Liver (tissue), 9 donors: ENCODE results near the gene SLC6A5. TPM values are rescaled to one million over a fixed set of nuclear protein-coding genes. Genes with fewer than 3 reads are reported as not detected.

ENCODE experiments used
- DNase-seq: peaks from one replicate; pipeline ENCODE4 v3.0.0-alpha.2; 2017; ENCODE audit warnings: low spot score
- H3K27ac ChIP-seq, 2 donors: one replicate each; pipeline ENCODE4 v1.7.0; 2013; ENCODE audit warnings: inconsistent platforms in 2 of 2, low read length in 2 of 2, control low read depth in 1 of 2, low read depth in 1 of 2, mild to moderate bottlenecking in 1 of 2
- H3K27me3 ChIP-seq, 4 donors: one replicate each; pipeline versions ENCODE4 v1.6.1 to v1.7.0; 2013; ENCODE audit warnings: low read length in 3 of 4, inconsistent platforms in 1 of 4, mild to moderate bottlenecking in 1 of 4, moderate library complexity in 1 of 4; ENCODE audit not compliant: control insufficient read depth in 4 of 4, insufficient read depth in 4 of 4
- H3K36me3 ChIP-seq, 4 donors: one replicate each; pipeline versions ENCODE4 v1.6.1 to v1.7.0; 2013; ENCODE audit warnings: low read length in 3 of 4, mild to moderate bottlenecking in 3 of 4, low read depth in 1 of 4, moderate library complexity in 1 of 4; ENCODE audit not compliant: control insufficient read depth in 4 of 4, insufficient read depth in 3 of 4
- H3K4me1 ChIP-seq, 4 donors: one replicate each; pipeline versions ENCODE4 v1.6.1 to v1.7.0; 2013; ENCODE audit warnings: low read length in 3 of 4, mild to moderate bottlenecking in 3 of 4, moderate library complexity in 1 of 4; ENCODE audit not compliant: control insufficient read depth in 4 of 4, insufficient read depth in 4 of 4
- H3K4me3 ChIP-seq, 3 donors: one replicate each; pipeline versions ENCODE4 v1.6.1 to v1.7.0; 2013; ENCODE audit warnings: low read length in 3 of 3, control low read depth in 1 of 3, low read depth in 1 of 3, mild to moderate bottlenecking in 1 of 3
- H3K9ac ChIP-seq, 2 donors: one replicate each; pipeline ENCODE4 v1.7.0; 2013; ENCODE audit warnings: low read length in 2 of 2, mild to moderate bottlenecking in 2 of 2, moderate library complexity in 2 of 2, control low read depth in 1 of 2, low read depth in 1 of 2
- H3K9me3 ChIP-seq, 4 donors: one replicate each; pipeline versions ENCODE4 v1.6.1 to v1.7.0; 2013; ENCODE audit warnings: low read length in 3 of 4; ENCODE audit not compliant: control insufficient read depth in 4 of 4
- ATF3 ChIP-seq: IDR thresholded peaks from 2 replicates; pipeline ENCODE4 v1.6.1; 2016; ENCODE audit warnings: antibody characterized with exemption
- CTCF ChIP-seq: fragments of 150-350 bp; IDR thresholded peaks from 2 replicates; pipeline ENCODE4 v1.5.1; 2017; ENCODE audit warnings: improper control_type of control experiment, low read depth, low read length; ENCODE audit not compliant: missing input control
- EGR1 ChIP-seq, 2 donors: IDR thresholded peaks; 2 replicates each; pipeline ENCODE4 v1.6.1; 2016 to 2018; ENCODE audit warnings: antibody characterized with exemption in 2 of 2, low read depth in 2 of 2
- FOXA1 ChIP-seq: IDR thresholded peaks from 2 replicates; pipeline ENCODE4 v1.6.1; 2016; ENCODE audit warnings: antibody characterized with exemption
- FOXA2 ChIP-seq: IDR thresholded peaks from 2 replicates; pipeline ENCODE4 v1.6.1; 2016; ENCODE audit warnings: antibody characterized with exemption
- GABPA ChIP-seq, 2 donors: IDR thresholded peaks in 1 of 2; conservative IDR thresholded peaks in 1 of 2; 2 replicates each; pipeline ENCODE4 v1.6.1; 2016; ENCODE audit warnings: antibody characterized with exemption in 2 of 2, mild to moderate bottlenecking in 1 of 2, moderate library complexity in 1 of 2
- HNF4A ChIP-seq, 2 donors: conservative IDR thresholded peaks; 2 replicates each; pipeline ENCODE4 v1.6.1; 2016; ENCODE audit warnings: antibody characterized with exemption in 2 of 2, mild to moderate bottlenecking in 2 of 2
- HNF4G ChIP-seq: IDR thresholded peaks from 2 replicates; pipeline ENCODE4 v1.6.1; 2016; ENCODE audit warnings: antibody characterized with exemption
- JUND ChIP-seq, 2 donors: IDR thresholded peaks; 2 replicates each; pipeline ENCODE4 v1.6.1; 2016; ENCODE audit warnings: antibody characterized with exemption in 2 of 2
- MAX ChIP-seq: IDR thresholded peaks from 2 replicates; pipeline ENCODE4 v1.6.1; 2016; ENCODE audit warnings: antibody characterized with exemption
- NR2F2 ChIP-seq: IDR thresholded peaks from 2 replicates; pipeline ENCODE4 v1.6.1; 2016; ENCODE audit warnings: antibody characterized with exemption
- RAD21 ChIP-seq, 2 donors: IDR thresholded peaks; 2 replicates each; pipeline ENCODE4 v1.6.1; 2016; ENCODE audit warnings: antibody characterized with exemption in 2 of 2, mild to moderate bottlenecking in 2 of 2
- REST ChIP-seq: IDR thresholded peaks from 2 replicates; pipeline ENCODE4 v1.6.1; 2016; ENCODE audit warnings: antibody characterized with exemption, mild to moderate bottlenecking
- RXRA ChIP-seq, 2 donors: IDR thresholded peaks; 2 replicates each; pipeline ENCODE4 v1.6.1; 2017 to 2018; ENCODE audit warnings: antibody characterized with exemption in 2 of 2, mild to moderate bottlenecking in 1 of 2
- SP1 ChIP-seq: IDR thresholded peaks from 2 replicates; pipeline ENCODE4 v1.6.1; 2018; ENCODE audit warnings: antibody characterized with exemption, mild to moderate bottlenecking
- TAF1 ChIP-seq: conservative IDR thresholded peaks from 2 replicates; pipeline ENCODE4 v1.6.1; 2016; ENCODE audit warnings: antibody characterized with exemption, mild to moderate bottlenecking
- YY1 ChIP-seq: IDR thresholded peaks from 2 replicates; pipeline ENCODE4 v1.6.1; 2016; ENCODE audit warnings: antibody characterized with exemption, mild to moderate bottlenecking
- ZBTB33 ChIP-seq: IDR thresholded peaks from 2 replicates; pipeline ENCODE4 v1.6.1; 2016; ENCODE audit warnings: antibody characterized with exemption
- WGBS: extraction: QIAGEN DNeasy Blood & Tissue Kit; methylation state at CpG from one replicate; pipeline ENCODE4 v1.1.7; 2013; 5-methylcytosine and 5-hydroxymethylcytosine counted together
- polyA plus RNA-seq, 2 donors: library from polyadenylated mRNA; stranded (reverse) in 1 of 2; unstranded in 1 of 2; fragments of 200-250 nt in 1 of 2; fragments of >200 nt in 1 of 2; fragmentation: Nextera tagmentation in 1 of 2; extraction: Ambion mirVana in 1 of 2; gene quantifications; one replicate each; pipeline versions ENCODE4 v1.2.1 to v1.2.3, GENCODE V29; 2013 to 2015
- total RNA-seq, 2 donors: library from RNA; depleted of rRNA; stranded (reverse); fragments of >200 nt; gene quantifications; one replicate each; pipeline ENCODE4 v1.2.3, GENCODE V29; 2014
- donor health status: healthy.
- donor health status: healthy.
- donor health status: healthy.
- donor health status: healthy.
- donor health status: healthy.

SLC6A5 gene
- total and polyA plus RNA-seq, 4 donors, result not detected

GRCh38 chr11:20558741-20559140, 40.7 kb upstream of the SLC6A5 start:
- H3K27ac ChIP-seq, result no peak overlapping the region
- no peaks in the 10 kb centered on the region for H3K36me3 ChIP-seq
- H3K27me3 ChIP-seq, result no peaks in the 10 kb centered on the region
- no peak overlapping the region for H3K4me3 ChIP-seq
- 83% methylated on average over 4 of the region's 4 CpGs for WGBS
- TF ChIP-seq RXRA (IDR thresholded peaks at IDR 0.05) (no peak), FOXA2 (no peak), TAF1 (no peak), HNF4A (conservative IDR thresholded peaks at IDR 0.05) (no peak), SP1 (no peak), REST (no peak), CTCF (no peak), YY1 (no peak), MAX (no peak), ZBTB33 (no peak), NR2F2 (no peak), GABPA (IDR thresholded peaks at IDR 0.05 in 1 of 2, conservative IDR thresholded peaks at IDR 0.05 in 1 of 2) (no peak), FOXA1 (no peak), ATF3 (no peak), EGR1 (IDR thresholded peaks at IDR 0.05; ENCODE audit: low read depth in 2 of 2) (no peak), HNF4G (no peak), JUND (IDR thresholded peaks at IDR 0.05) (no peak), RAD21 (IDR thresholded peaks at IDR 0.05) (no peak)
- no peak overlapping the region for H3K9ac ChIP-seq
- H3K4me1 ChIP-seq, result no peaks in the 10 kb centered on the region
- no peak for DNase-seq
- H3K9me3 ChIP-seq, result no peaks in the 10 kb centered on the region
